Loucy (cell line): ENCODE results near the gene KIF1B.

Experiments
- H2AFZ ChIP-seq: fragments of 200-600 bp; sonication (generic); 2 replicates; pipeline ENCODE4 v1.6.0; 2016; ENCODE audit warnings: antibody characterized with exemption, mild to moderate bottlenecking, low read length, moderate library complexity
- H3F3A ChIP-seq: fragments of 200-600 bp; 2 replicates; pipeline ENCODE4 v1.6.0; 2016; ENCODE audit warnings: antibody characterized with exemption, low read depth, mild to moderate bottlenecking
- H3K27me3 ChIP-seq: fragments of 200-600 bp; sonication (generic); 2 replicates; pipeline ENCODE4 v1.6.1; 2014; ENCODE audit warnings: low read length, mild to moderate bottlenecking; ENCODE audit not compliant: insufficient read depth, poor library complexity, severe bottlenecking
- H3K36me3 ChIP-seq: fragments of 200-600 bp; sonication (generic); 2 replicates; pipeline ENCODE4 v1.6.1; 2016; ENCODE audit warnings: low read length; ENCODE audit not compliant: insufficient read depth
- H3K4me1 ChIP-seq: fragments of 200-600 bp; sonication (generic); 2 replicates; pipeline ENCODE4 v1.5.1; 2014; ENCODE audit warnings: low read length, mild to moderate bottlenecking; ENCODE audit not compliant: insufficient read depth, poor library complexity, severe bottlenecking
- H3K4me2 ChIP-seq: fragments of 200-600 bp; sonication (generic); 2 replicates; pipeline ENCODE4 v1.6.0; 2014; ENCODE audit warnings: antibody characterized with exemption, low read length, low read depth, mild to moderate bottlenecking; ENCODE audit not compliant: poor library complexity, severe bottlenecking
- H3K4me3 ChIP-seq: fragments of 200-600 bp; sonication (generic); 2 replicates; pipeline ENCODE4 v1.5.1; 2014; ENCODE audit warnings: low read length, mild to moderate bottlenecking, mixed read lengths; ENCODE audit not compliant: poor library complexity, severe bottlenecking
- H3K79me2 ChIP-seq: fragments of 200-600 bp; sonication (generic); 2 replicates; pipeline ENCODE4 v1.6.1; 2014; ENCODE audit warnings: low read length; ENCODE audit not compliant: insufficient read depth
- H3K9ac ChIP-seq: fragments of 200-600 bp; sonication (generic); 2 replicates; pipeline ENCODE4 v1.6.0; 2014; ENCODE audit warnings: mild to moderate bottlenecking, low read depth, low read length, moderate library complexity; ENCODE audit not compliant: poor library complexity, severe bottlenecking
- H3K9me2 ChIP-seq: fragments of 200-600 bp; sonication (generic); replicated peaks from 2 replicates; pipeline ENCODE4 v1.6.1; 2016; ENCODE audit warnings: low read depth, low read length, mixed read lengths
- H3K9me3 ChIP-seq: fragments of 200-600 bp; sonication (generic); 2 replicates; pipeline ENCODE4 v1.6.1; 2014; ENCODE audit warnings: mild to moderate bottlenecking, antibody characterized with exemption, low read length, low read depth; ENCODE audit not compliant: insufficient read depth
- H4K20me1 ChIP-seq: fragments of 200-600 bp; sonication (generic); 2 replicates; pipeline ENCODE4 v1.6.0; 2014; ENCODE audit warnings: antibody characterized with exemption, low read length, mild to moderate bottlenecking; ENCODE audit not compliant: insufficient read depth, poor library complexity, severe bottlenecking
- CTCF ChIP-seq: fragments of 200-600 bp; sonication (generic); conservative IDR thresholded peaks from 2 replicates; pipeline ENCODE4 v1.5.1; 2014; ENCODE audit warnings: mild to moderate bottlenecking, antibody characterized with exemption, low read length
- EZH2phosphoT487 ChIP-seq: fragments of 200-600 bp; IDR thresholded peaks from 2 replicates; pipeline ENCODE4 v1.6.1; 2018; ENCODE audit warnings: antibody characterized with exemption, mild to moderate bottlenecking, moderate library complexity, borderline replicate concordance

Gene KIF1B

DNA sequence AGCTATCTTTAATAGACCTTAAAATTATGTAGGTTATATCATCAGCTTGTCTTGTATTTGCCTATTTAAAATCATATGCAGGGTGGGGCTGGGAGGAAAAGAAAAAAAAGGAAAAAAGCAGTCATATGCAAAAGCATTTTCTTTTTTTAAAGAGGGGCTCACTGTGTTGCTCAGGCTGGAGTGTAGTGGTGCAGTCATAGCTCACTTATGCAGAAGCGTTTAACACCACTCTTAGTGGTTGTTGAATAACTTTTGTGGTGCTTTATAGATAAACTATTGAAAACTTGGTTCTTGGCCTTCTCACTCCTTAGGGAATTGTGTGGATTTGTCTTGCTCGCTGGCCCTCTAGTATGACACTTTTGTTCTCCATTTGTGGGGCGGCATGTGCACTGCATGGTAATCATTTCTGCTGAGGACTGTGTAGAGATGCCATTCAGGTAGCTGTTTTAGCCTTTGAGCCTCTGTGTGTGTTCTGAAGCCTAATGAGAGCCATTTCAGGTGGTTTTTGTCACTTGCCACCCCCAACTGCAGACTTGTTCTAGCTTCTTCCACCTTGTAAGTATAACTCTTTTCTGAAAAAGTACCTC lies 77.8 kb downstream of the KIF1B start:
- Histone ChIP-seq H3K4me2 (no peak overlapping the region), H3K4me3 (no peak overlapping the region), H3F3A (no peaks in the 10 kb centered on the region), H3K9me2 (no peaks in the 10 kb centered on the region), H4K20me1 (no peaks in the 10 kb centered on the region), H3K9me3 (no peaks in the 10 kb centered on the region), H3K9ac (no peak overlapping the region), H3K27me3 (no peaks in the 10 kb centered on the region), H3K79me2 (no peaks in the 10 kb centered on the region), H3K4me1 (no peaks in the 10 kb centered on the region), H2AFZ (no peak overlapping the region), H3K36me3 (peaks cover 12% of the 10 kb centered on the region; the same call in 1 of the 2 replicates)
- TF ChIP-seq EZH2phosphoT487, result no peak
- TF ChIP-seq CTCF, result no peak

- TF ChIP-seq EZH2phosphoT487, result no peak
- TF ChIP-seq CTCF, result no peak
- peaks cover 24% of the 10 kb centered on the region for H3K36me3 ChIP-seq
- no peaks in the 10 kb centered on the region for H3K9me3 ChIP-seq
- no peaks in the 10 kb centered on the region for H3F3A ChIP-seq
- H4K20me1 ChIP-seq, result no peaks in the 10 kb centered on the region
- H3K9me2 ChIP-seq, result no peaks in the 10 kb centered on the region
- no peak overlapping the region for H3K4me3 ChIP-seq
- H3K4me1 ChIP-seq, result no peaks in the 10 kb centered on the region
- no peak overlapping the region for H2AFZ ChIP-seq
- H3K79me2 ChIP-seq, result no peaks in the 10 kb centered on the region
- no peaks in the 10 kb centered on the region for H3K27me3 ChIP-seq
- H3K9ac ChIP-seq, result no peak overlapping the region
- H3K4me2 ChIP-seq, result no peak overlapping the region
These were observed 81.3 kb downstream of the KIF1B start for GRCh38 chr1:10291705-10292104.

DNA sequence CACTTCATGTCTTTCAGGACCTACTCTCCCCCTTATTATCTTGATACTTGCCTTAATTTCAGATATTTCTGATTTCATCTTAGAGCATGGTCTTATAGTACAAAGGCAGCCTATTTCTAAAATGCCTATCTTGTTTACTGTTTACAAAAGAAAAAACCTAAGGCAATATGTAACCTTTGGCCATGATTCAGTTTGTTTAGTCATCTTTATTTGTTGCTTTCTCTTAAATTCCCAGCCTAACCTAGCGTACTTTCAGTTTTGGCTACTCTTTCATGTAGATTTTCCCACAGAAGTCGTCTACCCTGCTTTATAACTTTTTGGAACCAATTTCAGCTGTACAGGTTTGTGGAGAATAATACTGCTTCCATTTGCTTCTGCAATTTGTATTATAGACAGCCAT lies 81.8 kb downstream of the KIF1B start:
- Histone ChIP-seq H3K9me2 (no peaks in the 10 kb centered on the region), H4K20me1 (no peaks in the 10 kb centered on the region), H3K9ac (no peak overlapping the region), H3K4me1 (no peaks in the 10 kb centered on the region), H3K27me3 (no peaks in the 10 kb centered on the region), H2AFZ (no peak overlapping the region), H3K4me2 (no peak overlapping the region), H3K9me3 (no peaks in the 10 kb centered on the region), H3F3A (no peaks in the 10 kb centered on the region), H3K36me3 (peaks cover 29% of the 10 kb centered on the region), H3K79me2 (no peaks in the 10 kb centered on the region), H3K4me3 (no peak overlapping the region)
- TF ChIP-seq EZH2phosphoT487 (no peak), CTCF (no peak)
